KMS-11 (cell line): ENCODE data around the gene IQCF2.

ENCODE experiments used
- H2AFZ ChIP-seq: fragments of 200-600 bp; sonication (generic); 2 replicates; pipeline ENCODE4 v1.6.1; 2016; ENCODE audit warnings: antibody characterized with exemption, mixed run types, low read depth
- H3K27ac ChIP-seq: fragments of 200-600 bp; sonication (generic); 2 replicates; pipeline ENCODE4 v1.6.1; 2016; ENCODE audit warnings: mild to moderate bottlenecking, mixed run types
- H3K27me3 ChIP-seq: fragments of 200-600 bp; sonication (generic); 2 replicates; pipeline ENCODE4 v1.6.1; 2017; ENCODE audit warnings: mild to moderate bottlenecking, low read depth, mixed run types, moderate library complexity; ENCODE audit not compliant: insufficient read depth
- H3K36me3 ChIP-seq: fragments of 200-600 bp; sonication (generic); 2 replicates; pipeline ENCODE4 v1.6.1; 2017; ENCODE audit warnings: mild to moderate bottlenecking, mixed run types; ENCODE audit not compliant: insufficient read depth
- H3K4me1 ChIP-seq: fragments of 200-600 bp; sonication (generic); 2 replicates; pipeline ENCODE4 v1.6.1; 2016; ENCODE audit warnings: mild to moderate bottlenecking, low read depth, mixed run types; ENCODE audit not compliant: poor library complexity, severe bottlenecking
- H3K4me2 ChIP-seq: fragments of 200-600 bp; sonication (generic); 2 replicates; pipeline ENCODE4 v1.7.0; 2016; ENCODE audit warnings: mild to moderate bottlenecking, mixed run types
- H3K4me3 ChIP-seq: fragments of 200-600 bp; sonication (generic); IDR thresholded peaks from 2 replicates; pipeline ENCODE4 v1.6.1; 2017; ENCODE audit warnings: low read depth, low read length, mixed read lengths; ENCODE audit not compliant: insufficient read depth
- H3K79me2 ChIP-seq: fragments of 200-600 bp; sonication (generic); 2 replicates; pipeline ENCODE4 v1.6.1; 2016; ENCODE audit warnings: low read depth, mixed run types; ENCODE audit not compliant: insufficient read depth
- H3K9ac ChIP-seq: fragments of 200-600 bp; sonication (generic); 2 replicates; pipeline ENCODE4 v1.6.1; 2016; ENCODE audit warnings: mild to moderate bottlenecking, mixed run types
- H4K20me1 ChIP-seq: fragments of 200-600 bp; sonication (generic); 2 replicates; pipeline ENCODE4 v1.6.1; 2016; ENCODE audit warnings: mild to moderate bottlenecking, mixed run types; ENCODE audit not compliant: insufficient read depth
- CTCF ChIP-seq: fragments of 200-600 bp; sonication (generic); conservative IDR thresholded peaks from 2 replicates; pipeline ENCODE4 v1.6.1; 2017; ENCODE audit warnings: low read depth, mild to moderate bottlenecking, antibody characterized with exemption, low read length, moderate library complexity, mixed read lengths

IQCF2 gene

GRCh38 chr3:51875501-51875900, 14.1 kb downstream of the IQCF2 start, which contains the start of gene IQCF5:
TSS of gene IQCF5 (minus strand) at chr3:51875601. CDS start at chr3:51875531, 70 bp downstream.
- Histone ChIP-seq H3K27me3 (no peaks in the 10 kb centered on the region), H3K9ac (no peak within 1 kb of the TSS), H3K4me1 (no peaks in the 10 kb centered on the region), H3K27ac (no peak within 1 kb of the TSS), H3K79me2 (no peaks in the 10 kb centered on the region), H3K4me2 (no peak within 1 kb of the TSS), H3K36me3 (no peaks in the 10 kb centered on the region), H3K4me3 (no peak within 1 kb of the TSS), H2AFZ (no peak within 1 kb of the TSS), H4K20me1 (no peaks in the 10 kb centered on the region)
- no peak for TF ChIP-seq CTCF

GRCh38 chr3:51876186-51876585, 14.8 kb downstream of the IQCF2 start:
- Histone ChIP-seq H2AFZ (no peak overlapping the region), H3K36me3 (no peaks in the 10 kb centered on the region), H3K9ac (no peak overlapping the region), H3K4me3 (no peak overlapping the region), H3K4me1 (no peaks in the 10 kb centered on the region), H3K79me2 (no peaks in the 10 kb centered on the region), H3K27me3 (no peaks in the 10 kb centered on the region), H4K20me1 (no peaks in the 10 kb centered on the region), H3K4me2 (no peak overlapping the region), H3K27ac (no peak overlapping the region)
- TF ChIP-seq CTCF: no peak

- Histone ChIP-seq H3K9ac (no peak overlapping the region), H2AFZ (no peak overlapping the region), H3K36me3 (no peaks in the 10 kb centered on the region), H3K27me3 (no peaks in the 10 kb centered on the region), H3K4me3 (no peak overlapping the region), H3K4me1 (no peaks in the 10 kb centered on the region), H3K27ac (no peak overlapping the region), H3K4me2 (no peak overlapping the region), H4K20me1 (no peaks in the 10 kb centered on the region), H3K79me2 (no peaks in the 10 kb centered on the region)
- no peak for TF ChIP-seq CTCF
These were observed 18.5 kb downstream of the IQCF2 start for GRCh38 chr3:51879937-51880336.

GRCh38 chr3:51886447-51886846, 25.0 kb downstream of the IQCF2 start:
- Histone ChIP-seq H4K20me1 (no peaks in the 10 kb centered on the region), H3K27me3 (no peaks in the 10 kb centered on the region), H3K9ac (no peak overlapping the region), H3K27ac (no peak overlapping the region), H3K4me1 (no peaks in the 10 kb centered on the region), H3K4me2 (no peak overlapping the region), H2AFZ (no peak overlapping the region), H3K79me2 (no peaks in the 10 kb centered on the region), H3K36me3 (no peaks in the 10 kb centered on the region), H3K4me3 (no peak overlapping the region)
- no peak for TF ChIP-seq CTCF
